ENCODE data around the gene POU6F1. TPM values are rescaled to one million over a fixed set of nuclear protein-coding genes. Genes with fewer than 3 reads are reported as not detected.

The POU6F1 gene
- total RNA-seq, 1 experiment from 2014 or later: 5.3 TPM

- no peaks in the 10 kb centered on the region for H3K36me3 ChIP-seq (ENCODE audit: control insufficient read depth, insufficient read depth, low read length)
- CTCF ChIA-PET: no interaction called here
- H3K4me3 ChIP-seq (ENCODE audit: low read depth, low read length): no peak overlapping the region
- POLR2A ChIA-PET: interaction anchor here (0.8 kb wide), 1 partner anchor 107 kb away, joined by 3 read pairs; no protein-coding TSS in a partner anchor
- Mint-ChIP-seq H3K36me3 (ENCODE audit: insufficient read depth, unreplicated experiment) (no peaks in the 10 kb centered on the region), H3K4me1 (ENCODE audit: low read depth, unreplicated experiment) (no peaks in the 10 kb centered on the region), H3K9me3 (ENCODE audit: unreplicated experiment) (no peaks in the 10 kb centered on the region), H3K4me3 (ENCODE audit: unreplicated experiment) (no peak overlapping the region), H3K27me3 (ENCODE audit: insufficient read depth, unreplicated experiment) (no peaks in the 10 kb centered on the region), H3K27ac (ENCODE audit: unreplicated experiment) (no peak overlapping the region)
- no peaks in the 10 kb centered on the region for H3K4me1 ChIP-seq
- no peak for DNase-seq
- H3K9me3 ChIP-seq: no peaks in the 10 kb centered on the region
- no TSS peak for BruUV-seq (replicated peaks)
- intact Hi-C loops (cut with micrococcal nuclease; ENCODE audit: unreplicated experiment): no loop called here
- no peaks in the 10 kb centered on the region for H3K27me3 ChIP-seq (replicated peaks; ENCODE audit: control insufficient read depth, insufficient read depth, low read length)
- no peak for TF ChIP-seq CTCF (IDR thresholded peaks at IDR 0.05; ENCODE audit: insufficient read depth in 1 of 2, low read depth in 1 of 2, low read length in 1 of 2, severe bottlenecking in 1 of 2, unreplicated experiment in 1 of 2)
Observed at GRCh38 chr12:51190820-51191219, 27.0 kb downstream of the POU6F1 start.

GRCh38 chr12:51189790-51190355, 28.0 kb downstream of the POU6F1 start:
- CTCF ChIA-PET: no interaction called here
- BruUV-seq (replicated peaks): no TSS peak
- Histone ChIP-seq H3K27me3 (replicated peaks; ENCODE audit: control insufficient read depth, insufficient read depth, low read length) (no peaks in the 10 kb centered on the region), H3K4me3 (ENCODE audit: low read depth, low read length) (no peak overlapping the region), H3K9me3 (no peaks in the 10 kb centered on the region), H3K4me1 (no peaks in the 10 kb centered on the region), H3K36me3 (ENCODE audit: control insufficient read depth, insufficient read depth, low read length) (no peaks in the 10 kb centered on the region)
- Mint-ChIP-seq H3K4me3 (ENCODE audit: unreplicated experiment) (no peak overlapping the region), H3K27ac (ENCODE audit: unreplicated experiment) (no peak overlapping the region), H3K9me3 (ENCODE audit: unreplicated experiment) (no peaks in the 10 kb centered on the region), H3K27me3 (ENCODE audit: insufficient read depth, unreplicated experiment) (no peaks in the 10 kb centered on the region), H3K4me1 (ENCODE audit: low read depth, unreplicated experiment) (peaks cover 5% of the 10 kb centered on the region), H3K36me3 (ENCODE audit: insufficient read depth, unreplicated experiment) (no peaks in the 10 kb centered on the region)
- intact Hi-C loops (cut with micrococcal nuclease; ENCODE audit: unreplicated experiment): no loop called here
- no peak for TF ChIP-seq CTCF (IDR thresholded peaks at IDR 0.05; ENCODE audit: insufficient read depth in 1 of 2, low read depth in 1 of 2, low read length in 1 of 2, severe bottlenecking in 1 of 2, unreplicated experiment in 1 of 2)
- POLR2A ChIA-PET: no interaction called here
- no peak for DNase-seq

GRCh38 chr12:51188359-51189051, 29.4 kb downstream of the POU6F1 start:
- Histone ChIP-seq H3K9me3 (no peaks in the 10 kb centered on the region), H3K4me1 (no peaks in the 10 kb centered on the region), H3K4me3 (ENCODE audit: low read depth, low read length) (no peak overlapping the region), H3K36me3 (ENCODE audit: control insufficient read depth, insufficient read depth, low read length) (no peaks in the 10 kb centered on the region), H3K27me3 (replicated peaks; ENCODE audit: control insufficient read depth, insufficient read depth, low read length) (no peaks in the 10 kb centered on the region)
- no peaks in the 10 kb centered on the region for H3K27me3 Mint-ChIP-seq (ENCODE audit: insufficient read depth, unreplicated experiment)
- H3K9me3 Mint-ChIP-seq (ENCODE audit: unreplicated experiment): no peaks in the 10 kb centered on the region
- DNase-seq: no peak
- ChIA-PET CTCF (no interaction called here), POLR2A (no interaction called here)
- no TSS peak for BruUV-seq (replicated peaks)
- no peak for TF ChIP-seq CTCF (IDR thresholded peaks at IDR 0.05; ENCODE audit: insufficient read depth in 1 of 2, low read depth in 1 of 2, low read length in 1 of 2, severe bottlenecking in 1 of 2, unreplicated experiment in 1 of 2)
- intact Hi-C loops (cut with micrococcal nuclease; ENCODE audit: unreplicated experiment): no loop called here
- H3K36me3 Mint-ChIP-seq (ENCODE audit: insufficient read depth, unreplicated experiment): no peaks in the 10 kb centered on the region
- peaks cover 5% of the 10 kb centered on the region for H3K4me1 Mint-ChIP-seq (ENCODE audit: low read depth, unreplicated experiment)
- peak overlapping the region; percentile 63 for H3K27ac Mint-ChIP-seq (ENCODE audit: unreplicated experiment)
- H3K4me3 Mint-ChIP-seq (ENCODE audit: unreplicated experiment): no peak overlapping the region

Data from Caco-2 (cell line).